GM21447 (cell line): ENCODE results near the gene OR8G1.
"Not testable (repeated sequence)": the region's sequence is repeated elsewhere in the genome, so short reads cannot be mapped to it uniquely, and the experiment has no call there.

Experiments
- ATAC-seq: cut with Tn5 transposase; IDR thresholded peaks from one replicate; pipeline ENCODE4 v1.9.1; 2021; ENCODE audit not compliant: unreplicated experiment

OR8G1 gene

DNA sequence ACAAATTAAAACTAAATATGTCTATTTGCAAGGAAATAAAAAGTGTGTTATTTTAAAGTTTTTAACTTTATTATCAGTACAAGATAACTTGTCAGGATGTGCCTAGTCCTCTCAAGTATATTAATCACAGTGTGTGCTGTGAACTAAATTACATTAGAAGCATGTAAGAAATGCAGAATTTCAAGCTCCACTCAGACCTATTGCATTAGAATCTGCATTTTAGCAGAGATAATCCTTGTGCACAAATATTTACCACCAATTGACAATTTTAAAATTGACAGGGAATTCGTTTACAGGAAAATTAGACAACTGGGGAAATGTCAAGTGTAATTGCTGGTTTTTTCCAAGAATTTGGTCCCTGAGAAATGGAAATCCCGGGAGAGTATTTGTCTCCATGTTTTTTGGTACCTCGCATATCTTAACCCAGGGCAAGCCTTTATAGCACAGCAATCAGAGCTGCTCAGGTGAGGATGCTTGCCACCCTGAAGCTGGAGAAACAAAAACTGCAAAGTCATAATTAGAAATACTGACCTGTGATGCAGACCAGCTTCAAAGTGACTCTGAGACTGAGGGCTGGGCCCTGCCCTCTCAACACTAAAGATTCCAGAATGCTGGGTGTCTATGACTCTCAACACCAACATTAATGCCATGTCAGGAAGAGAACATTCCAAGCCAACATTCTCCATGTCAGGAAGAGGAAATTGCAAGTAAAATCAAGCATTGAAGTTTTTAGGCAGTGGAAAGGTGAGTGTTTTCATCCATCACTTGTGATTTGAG, at the start of gene OR8G1:
TSS of gene OR8G1 (plus strand) at position 475 of the 777 bp plus-strand sequence. CDS start 8,581 bp downstream, outside the sequence.
- no peak for ATAC-seq

DNA sequence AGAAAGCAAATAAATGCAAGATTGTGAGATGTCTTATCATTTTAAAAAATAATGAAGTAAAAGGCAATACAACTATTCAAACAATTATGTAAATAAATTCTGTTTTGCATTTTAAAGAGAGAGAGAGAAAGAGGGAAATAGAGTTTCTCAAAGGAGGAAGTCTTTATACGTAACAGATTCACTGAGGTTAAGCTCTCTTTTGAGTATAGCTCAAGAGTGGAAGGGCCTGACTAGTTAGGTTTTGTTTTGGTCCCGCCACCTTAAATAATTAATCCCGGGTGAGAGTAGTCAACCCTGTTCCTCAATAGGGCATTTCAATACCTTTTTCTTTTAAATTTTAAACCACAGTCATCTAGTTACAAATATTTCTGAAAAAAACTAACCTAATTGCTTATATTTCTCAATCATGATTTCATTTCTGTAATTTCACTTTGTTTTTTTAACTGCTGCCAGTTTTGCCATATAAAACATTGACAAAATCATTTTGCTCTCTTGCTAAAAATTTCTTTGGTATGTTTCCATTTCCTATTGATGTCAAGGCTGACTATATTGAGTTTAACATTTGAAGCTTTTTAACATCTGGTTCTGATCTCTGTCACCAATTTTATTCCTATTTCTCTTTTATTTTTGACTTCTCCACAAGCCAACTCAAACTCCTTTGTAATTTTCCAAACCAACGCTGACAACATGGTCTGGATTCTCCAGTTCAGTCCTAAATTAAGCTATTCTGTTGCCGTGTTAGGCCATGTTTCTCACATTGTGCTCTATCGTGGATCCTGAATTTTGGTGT, 47.5 kb upstream of the OR8G1 start:
- ATAC-seq: no peak

DNA sequence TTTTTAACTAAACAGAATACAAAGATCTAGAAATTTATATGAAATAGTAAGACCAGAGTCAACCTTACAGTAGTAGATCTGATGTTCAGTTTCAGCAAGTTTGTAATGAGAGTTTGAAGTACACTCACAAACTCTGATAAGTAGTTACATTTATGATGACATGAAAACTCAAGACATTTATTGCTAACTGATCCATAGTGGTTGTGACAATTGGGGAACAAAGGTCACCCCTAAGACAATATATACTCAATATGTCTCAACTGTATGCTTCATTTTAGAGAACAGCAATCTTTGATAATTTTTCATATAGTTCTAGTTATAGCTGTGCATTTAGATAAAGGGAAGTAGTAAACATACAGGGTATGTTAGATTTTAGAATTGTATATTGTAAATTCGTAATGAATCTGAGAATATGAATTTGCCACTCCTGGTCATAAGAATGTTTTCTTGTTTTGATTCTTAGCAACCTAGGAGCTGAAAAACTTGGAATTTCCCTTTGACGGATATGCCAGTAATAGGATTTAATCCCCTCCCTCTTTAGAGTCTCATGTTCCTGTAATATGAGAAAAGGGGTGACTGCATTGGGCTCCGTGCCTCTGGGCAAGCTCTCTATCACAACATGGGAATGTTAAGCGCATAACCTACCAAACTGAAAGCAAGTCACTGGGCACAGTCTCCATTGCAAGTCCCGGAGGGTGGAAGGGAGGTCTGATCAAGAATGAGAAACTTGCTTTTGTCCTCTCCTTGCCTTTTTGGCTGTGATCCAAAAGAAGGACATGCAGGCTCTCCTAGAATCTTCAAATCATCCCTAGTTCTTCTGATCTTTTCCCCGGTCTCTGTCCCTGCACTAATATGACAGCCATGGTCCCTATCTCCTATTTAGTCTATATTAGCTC, 46.4 kb upstream of the OR8G1 start:
- ATAC-seq: no peak

DNA sequence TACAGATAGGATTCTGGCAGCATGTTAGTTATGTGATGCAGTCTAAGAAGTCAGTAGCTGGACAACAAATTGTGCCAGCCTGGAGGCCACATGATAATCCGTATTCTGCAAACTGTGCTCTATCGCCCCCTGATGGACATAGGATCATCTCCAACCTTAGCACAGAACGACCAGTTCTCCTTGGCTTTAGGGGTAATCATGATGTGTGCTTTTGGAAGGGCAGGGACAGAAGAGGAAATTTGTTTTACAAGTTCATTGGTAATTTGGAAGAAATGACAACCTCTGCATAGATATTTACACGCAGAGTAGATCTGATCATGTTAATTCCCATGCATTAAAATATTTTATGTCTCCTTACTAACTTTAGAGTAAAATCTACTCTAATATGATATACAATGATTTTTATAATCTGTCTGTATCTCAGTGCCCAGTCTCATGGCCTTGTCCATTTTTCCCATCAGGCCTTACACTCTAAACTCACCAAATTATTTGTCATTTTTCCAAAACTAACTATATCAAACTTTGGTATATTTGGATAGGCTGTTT, 45.6 kb upstream of the OR8G1 start:
- ATAC-seq: peak; percentile 80

- no peak for ATAC-seq
Measured at GRCh38 chr11:124197999-124198398, 42.9 kb upstream of the OR8G1 start.

- no peak for ATAC-seq
Measured at GRCh38 chr11:124198897-124199296, 42.0 kb upstream of the OR8G1 start.

DNA sequence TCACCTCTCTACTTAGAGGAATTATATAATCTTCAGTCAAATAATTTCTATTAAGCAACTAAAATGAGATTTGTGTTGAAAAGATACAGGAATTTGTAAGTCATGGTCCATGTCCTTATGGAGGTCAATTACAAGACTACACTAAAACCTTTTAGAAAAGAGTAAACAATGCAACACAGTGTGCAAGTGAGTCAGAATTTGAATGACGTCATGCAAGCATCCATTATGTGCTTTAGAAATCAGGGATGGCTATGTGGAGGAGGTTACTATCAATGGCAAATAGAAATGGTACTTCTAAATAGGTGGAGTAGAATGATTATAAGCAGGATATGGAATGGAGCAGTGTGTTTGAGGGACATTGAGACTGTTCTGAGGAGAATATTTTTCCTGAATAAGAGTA, 41.2 kb upstream of the OR8G1 start:
- ATAC-seq: no peak

DNA sequence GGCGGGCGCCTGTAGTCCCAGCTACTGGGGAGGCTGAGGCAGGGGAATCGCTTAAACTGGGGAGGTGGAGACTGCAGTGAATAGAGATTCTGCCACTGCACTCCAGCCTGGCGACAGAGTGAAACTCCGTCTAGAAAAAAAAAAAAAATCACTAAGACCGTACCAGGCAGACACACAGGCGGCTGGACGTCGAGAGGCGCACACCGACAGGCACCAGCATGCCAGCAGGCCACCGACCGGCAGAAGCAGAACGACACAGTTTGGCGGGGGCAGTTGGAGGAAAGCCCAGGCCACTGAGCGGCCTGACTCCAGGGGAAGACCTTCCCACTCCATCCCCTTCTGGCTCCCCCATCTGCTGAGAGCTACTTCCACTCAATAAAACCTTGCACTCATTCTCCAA, 40.2 kb upstream of the OR8G1 start:
- ATAC-seq: no peak

DNA sequence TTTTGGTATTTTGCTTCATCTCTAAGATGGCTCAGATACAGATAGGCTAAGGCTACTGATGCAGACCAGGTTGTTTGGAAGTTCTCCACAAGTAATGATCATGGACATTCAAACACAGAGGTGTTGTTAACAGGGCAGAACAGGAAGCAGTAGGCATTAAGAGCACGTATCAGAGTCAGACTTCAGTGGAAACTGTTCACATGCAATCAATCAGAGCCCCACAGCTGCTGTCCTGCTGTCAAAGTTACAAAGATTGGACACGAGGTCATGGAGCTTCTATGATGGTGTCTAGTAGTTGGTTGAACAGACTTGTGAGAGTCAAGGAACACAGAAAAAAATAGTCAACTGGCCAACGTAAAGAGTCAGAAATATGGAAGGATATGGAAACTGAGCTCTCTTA, 37.9 kb upstream of the OR8G1 start:
- ATAC-seq: no peak

- ATAC-seq: no peak
Measured at GRCh38 chr11:124204008-124204407, 36.9 kb upstream of the OR8G1 start.

- no peak for ATAC-seq
Measured at GRCh38 chr11:124207102-124207792, 33.6 kb upstream of the OR8G1 start.

DNA sequence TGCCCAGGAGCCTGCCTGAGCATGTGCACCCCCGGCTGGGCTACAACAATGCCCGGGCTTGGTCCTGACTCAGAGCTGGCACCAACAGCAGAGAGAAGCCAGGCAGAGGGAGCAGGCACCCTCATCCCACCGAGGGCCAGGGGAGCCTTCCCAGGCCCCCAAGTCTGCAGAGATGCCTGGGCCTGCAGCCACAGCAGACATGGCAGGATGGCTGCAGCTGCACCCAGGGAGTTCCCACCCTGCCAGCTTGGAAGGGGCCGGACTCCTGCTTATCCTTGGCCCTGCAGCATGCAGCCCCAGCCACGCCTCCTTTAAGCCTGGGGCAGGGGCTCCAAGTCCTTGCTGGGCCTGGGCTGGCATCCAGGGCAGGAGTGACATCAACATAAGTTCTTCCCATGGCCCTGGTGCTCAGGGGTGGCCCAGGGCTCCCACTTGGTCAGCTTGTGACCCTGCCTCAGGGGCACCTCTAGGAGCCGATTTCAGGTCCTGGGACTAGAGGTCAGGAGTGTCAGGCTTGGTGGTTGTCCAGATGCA, 31.0 kb upstream of the OR8G1 start:
- no peak for ATAC-seq

DNA sequence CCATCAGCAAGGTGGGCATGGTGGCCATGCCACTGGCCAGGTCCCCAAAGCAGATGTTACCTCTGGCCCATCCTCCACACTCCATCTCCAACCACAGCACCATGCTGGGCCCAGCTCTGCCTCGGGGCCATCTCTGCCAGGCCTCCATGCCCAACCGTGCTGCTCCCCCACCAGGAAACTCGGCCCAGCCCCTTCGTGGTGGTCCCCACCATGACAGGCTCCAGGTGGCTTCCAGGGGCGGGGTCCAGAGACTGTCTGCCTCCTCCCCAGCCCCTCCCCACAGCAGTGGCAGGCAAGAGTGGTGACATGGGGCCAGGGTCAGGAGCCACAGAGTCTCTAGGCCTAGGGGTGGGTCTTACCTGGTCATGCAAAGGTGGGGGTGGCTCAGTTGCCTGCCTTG, 30.5 kb upstream of the OR8G1 start:
- ATAC-seq: no peak

DNA sequence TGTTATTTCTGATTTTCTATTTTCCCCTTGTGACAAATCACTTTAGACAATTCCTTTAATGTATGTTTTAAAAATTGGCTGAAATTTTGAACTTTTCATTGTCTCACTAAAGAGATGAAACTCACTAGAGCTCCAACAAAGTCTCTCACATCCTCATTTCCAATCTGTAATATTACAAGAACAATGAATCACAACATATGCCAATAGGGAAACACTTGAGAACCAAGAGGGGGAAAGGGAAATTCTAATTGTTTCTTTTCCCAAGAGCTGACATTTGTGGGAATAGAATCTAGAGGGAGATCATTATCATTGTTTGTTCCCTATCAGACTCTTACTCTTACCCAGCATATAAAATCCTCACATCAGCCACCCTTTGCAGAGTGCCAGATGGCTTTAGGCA, 29.6 kb upstream of the OR8G1 start:
- ATAC-seq: no peak

DNA sequence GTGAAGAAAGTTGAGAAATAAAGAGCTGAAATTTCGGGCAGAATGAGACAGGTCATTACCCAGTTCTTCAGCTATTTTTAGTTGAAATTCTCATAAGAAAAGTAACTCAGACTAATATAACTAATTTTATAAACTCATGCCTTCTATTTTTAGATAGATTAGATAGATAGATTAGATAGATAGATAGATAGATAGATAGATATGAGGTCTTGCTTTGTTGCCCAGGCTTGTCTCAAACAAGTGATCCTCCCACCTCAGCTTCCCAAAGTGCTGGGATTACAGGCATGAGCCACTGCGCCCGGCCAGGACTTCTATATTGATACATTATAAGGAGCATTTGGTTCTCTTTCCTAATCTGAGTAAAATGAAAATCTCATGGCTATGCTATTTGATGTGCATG, 26.9 kb upstream of the OR8G1 start:
- ATAC-seq: no peak

- no peak for ATAC-seq
Measured at GRCh38 chr11:124219126-124219525, 21.8 kb upstream of the OR8G1 start.

- no peak for ATAC-seq
Measured at GRCh38 chr11:124222407-124222806, 18.5 kb upstream of the OR8G1 start.

DNA sequence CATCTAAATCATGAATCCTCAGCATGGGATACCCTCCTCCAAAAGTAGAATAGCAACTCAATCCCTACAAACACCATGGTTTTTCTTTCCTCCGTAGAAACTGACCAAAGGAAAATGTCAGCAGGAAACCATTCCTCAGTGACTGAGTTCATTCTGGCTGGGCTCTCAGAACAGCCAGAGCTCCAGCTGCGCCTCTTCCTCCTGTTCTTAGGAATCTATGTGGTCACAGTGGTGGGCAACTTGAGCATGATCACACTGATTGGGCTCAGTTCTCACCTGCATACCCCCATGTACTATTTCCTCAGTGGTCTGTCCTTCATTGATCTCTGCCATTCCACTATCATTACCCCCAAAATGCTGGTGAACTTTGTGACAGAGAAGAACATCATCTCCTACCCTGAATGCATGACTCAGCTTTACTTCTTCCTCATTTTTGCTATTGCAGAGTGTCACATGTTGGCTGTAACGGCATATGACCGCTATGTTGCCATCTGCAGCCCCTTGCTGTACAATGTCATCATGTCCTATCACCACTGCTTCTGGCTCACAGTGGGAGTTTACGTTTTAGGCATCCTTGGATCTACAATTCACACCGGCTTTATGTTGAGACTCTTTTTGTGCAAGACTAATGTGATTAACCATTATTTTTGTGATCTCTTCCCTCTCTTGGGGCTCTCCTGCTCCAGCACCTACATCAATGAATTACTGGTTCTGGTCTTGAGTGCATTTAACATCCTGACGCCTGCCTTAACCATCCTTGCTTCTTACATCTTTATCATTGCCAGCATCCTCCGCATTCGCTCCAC, 16.1 kb upstream of the OR8G1 start:
- ATAC-seq: not testable (repeated sequence)

GRCh38 chr11:124225471-124225870, 15.4 kb upstream of the OR8G1 start:
- no peak for ATAC-seq
